HUES64 (cell line): Measurements from ENCODE around the gene TBX2.
A peak's percentile ranks its signal among the peaks of the same experiment; 100 is the strongest.

Experiments
- H3K27ac ChIP-seq: 2 replicates; pipeline ENCODE4 v1.7.0; 2013; ENCODE audit warnings: low read depth, low read length, inconsistent platforms
- H3K27me3 ChIP-seq: 2 replicates; pipeline ENCODE4 v1.6.1; 2013; ENCODE audit warnings: mild to moderate bottlenecking, low read length; ENCODE audit not compliant: insufficient read depth
- H3K36me3 ChIP-seq: 2 replicates; pipeline ENCODE4 v1.6.1; 2013; ENCODE audit warnings: mild to moderate bottlenecking, low read length; ENCODE audit not compliant: insufficient read depth
- H3K4me1 ChIP-seq: 2 replicates; pipeline ENCODE4 v1.6.1; 2013; ENCODE audit warnings: mild to moderate bottlenecking, low read length, moderate library complexity; ENCODE audit not compliant: insufficient read depth
- H3K4me3 ChIP-seq: 2 replicates; pipeline ENCODE4 v1.5.1; 2013; ENCODE audit warnings: mild to moderate bottlenecking, low read length, moderate library complexity
- H3K9ac ChIP-seq: 2 replicates; pipeline ENCODE4 v1.6.1; 2013; ENCODE audit warnings: mild to moderate bottlenecking, low read depth, low read length
- H3K9me3 ChIP-seq: 2 replicates; pipeline ENCODE4 v1.6.1; 2013; ENCODE audit warnings: low read depth, low read length; ENCODE audit not compliant: insufficient read depth
- WGBS: fragments of 150-250, 120-280 bp; methylation state at CpG from one replicate; pipeline ENCODE4 v1.1.7; 2013; ENCODE audit warnings: missing lambda C conversion rate; 5-methylcytosine and 5-hydroxymethylcytosine counted together

Gene TBX2

GRCh38 chr17:61455324-61456060 is 55.8 kb downstream of the TBX2 start:
- H3K9ac ChIP-seq, result no peak overlapping the region
- no peak overlapping the region for H3K4me3 ChIP-seq
- no peaks in the 10 kb centered on the region for H3K9me3 ChIP-seq
- H3K27ac ChIP-seq, result no peak overlapping the region
- WGBS, result 14% methylated on average over 18 of the region's 18 CpGs
- no peaks in the 10 kb centered on the region for H3K36me3 ChIP-seq
- H3K27me3 ChIP-seq, result peaks cover 100% of the 10 kb centered on the region
- H3K4me1 ChIP-seq, result 0 out of 2 replicates have a peak, but pooled peaks cover 3% of the 10 kb centered on the region

GRCh38 chr17:61456061-61456681 is 56.5 kb downstream of the TBX2 start:
- Histone ChIP-seq H3K27ac (no peak overlapping the region), H3K4me3 (no peak overlapping the region), H3K9me3 (no peaks in the 10 kb centered on the region), H3K36me3 (no peaks in the 10 kb centered on the region), H3K4me1 (0 out of 2 replicates have a peak, but pooled peaks cover 6% of the 10 kb centered on the region), H3K27me3 (peaks cover 100% of the 10 kb centered on the region), H3K9ac (no peak overlapping the region)
- 7% methylated on average over 47 of the region's 47 CpGs for WGBS

- 0 out of 2 replicates have a peak, but pooled peaks cover 6% of the 10 kb centered on the region for H3K4me1 ChIP-seq
- peaks cover 100% of the 10 kb centered on the region for H3K27me3 ChIP-seq
- H3K36me3 ChIP-seq, result no peaks in the 10 kb centered on the region
- H3K27ac ChIP-seq, result no peak overlapping the region
- H3K4me3 ChIP-seq, result no peak overlapping the region
- 3% methylated on average over 45 of the region's 45 CpGs for WGBS
- H3K9me3 ChIP-seq, result no peaks in the 10 kb centered on the region
- no peak overlapping the region for H3K9ac ChIP-seq
Measured at GRCh38 chr17:61456688-61457225, 57.1 kb downstream of the TBX2 start.

- Histone ChIP-seq H3K4me3 (peak overlapping the region; percentile 6; the same call in 1 of the 2 replicates), H3K4me1 (0 out of 2 replicates have a peak, but pooled peaks cover 6% of the 10 kb centered on the region), H3K9me3 (no peaks in the 10 kb centered on the region), H3K27me3 (peaks cover 100% of the 10 kb centered on the region), H3K27ac (no peak overlapping the region), H3K9ac (no peak overlapping the region), H3K36me3 (no peaks in the 10 kb centered on the region)
- 2% methylated on average over 39 of the region's 39 CpGs for WGBS
Measured at GRCh38 chr17:61457226-61457983, 57.8 kb downstream of the TBX2 start.

- Histone ChIP-seq H3K27me3 (peaks cover 100% of the 10 kb centered on the region), H3K9me3 (no peaks in the 10 kb centered on the region), H3K36me3 (no peaks in the 10 kb centered on the region), H3K4me3 (no peak overlapping the region), H3K27ac (no peak overlapping the region), H3K9ac (no peak overlapping the region), H3K4me1 (peaks cover 11% of the 10 kb centered on the region; the same call in 1 of the 2 replicates)
- WGBS, result 3% methylated on average over 13 of the region's 14 CpGs
Measured at GRCh38 chr17:61458000-61458399, 58.4 kb downstream of the TBX2 start.

GRCh38 chr17:61458421-61459141 is 58.9 kb downstream of the TBX2 start:
- Histone ChIP-seq H3K9me3 (no peaks in the 10 kb centered on the region), H3K27me3 (peaks cover 100% of the 10 kb centered on the region), H3K9ac (no peak overlapping the region), H3K4me1 (peaks cover 11% of the 10 kb centered on the region; the same call in 1 of the 2 replicates), H3K27ac (no peak overlapping the region), H3K36me3 (no peaks in the 10 kb centered on the region), H3K4me3 (no peak overlapping the region)
- 16% methylated on average over 5 of the region's 5 CpGs for WGBS
